ENCODE data around the gene GTF3C1. TPM values are rescaled to one million over a fixed set of nuclear protein-coding genes. Genes with fewer than 3 reads are reported as not detected.
A peak's percentile ranks its signal among the peaks of the same experiment; 100 is the strongest.

GTF3C1 gene
- polyA plus RNA-seq, 1 donor from 2014 or later, result 54.0 TPM

DNA sequence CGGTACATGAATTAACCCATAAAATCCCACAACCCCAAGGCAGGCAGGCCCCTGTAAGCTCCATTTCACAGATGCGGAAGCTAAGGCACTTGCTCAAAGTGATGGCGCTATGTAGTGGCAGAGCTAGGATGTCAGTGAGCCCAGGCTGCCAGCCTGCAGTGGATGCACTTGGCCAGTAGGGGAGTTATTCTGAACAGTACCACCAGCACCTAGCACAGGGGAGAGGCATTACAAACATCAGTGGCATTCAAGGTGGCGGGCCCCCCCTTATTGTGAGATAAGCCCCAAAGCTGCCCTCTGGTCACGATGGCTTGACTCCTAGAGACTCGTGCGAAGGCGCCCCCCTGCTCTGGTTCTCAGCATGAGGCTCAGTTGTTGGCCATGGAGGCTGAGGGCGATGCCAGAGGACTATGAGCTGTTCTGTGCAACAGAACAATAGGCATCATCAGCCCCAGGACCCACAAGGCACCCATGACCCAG lies 33.8 kb downstream of the GTF3C1 start:
- Histone ChIP-seq H3K4me3 (ENCODE audit: low read length) (no peak overlapping the region), H3K27me3 (ENCODE audit: insufficient read depth, low read depth, low read length) (no peaks in the 10 kb centered on the region), H3K79me2 (replicated peaks; ENCODE audit: insufficient read depth, low read length) (no peaks in the 10 kb centered on the region), H3F3A (ENCODE audit: insufficient read depth, low read length, poor library complexity, severe bottlenecking) (no peaks in the 10 kb centered on the region), H3K9me3 (ENCODE audit: low read length) (no peaks in the 10 kb centered on the region), H3K36me3 (ENCODE audit: insufficient read depth, low read length) (peaks cover 9% of the 10 kb centered on the region), H4K20me1 (ENCODE audit: insufficient read depth) (no peaks in the 10 kb centered on the region), H3K27ac (ENCODE audit: low read length) (no peak overlapping the region), H3K9ac (ENCODE audit: low read length) (no peak overlapping the region), H2AFZ (ENCODE audit: low read depth, low read length) (no peak overlapping the region), H3K9me2 (ENCODE audit: insufficient read depth, low read length) (no peaks in the 10 kb centered on the region), H3K4me2 (ENCODE audit: low read length) (no peak overlapping the region)
- TF ChIP-seq, protein P1, sequence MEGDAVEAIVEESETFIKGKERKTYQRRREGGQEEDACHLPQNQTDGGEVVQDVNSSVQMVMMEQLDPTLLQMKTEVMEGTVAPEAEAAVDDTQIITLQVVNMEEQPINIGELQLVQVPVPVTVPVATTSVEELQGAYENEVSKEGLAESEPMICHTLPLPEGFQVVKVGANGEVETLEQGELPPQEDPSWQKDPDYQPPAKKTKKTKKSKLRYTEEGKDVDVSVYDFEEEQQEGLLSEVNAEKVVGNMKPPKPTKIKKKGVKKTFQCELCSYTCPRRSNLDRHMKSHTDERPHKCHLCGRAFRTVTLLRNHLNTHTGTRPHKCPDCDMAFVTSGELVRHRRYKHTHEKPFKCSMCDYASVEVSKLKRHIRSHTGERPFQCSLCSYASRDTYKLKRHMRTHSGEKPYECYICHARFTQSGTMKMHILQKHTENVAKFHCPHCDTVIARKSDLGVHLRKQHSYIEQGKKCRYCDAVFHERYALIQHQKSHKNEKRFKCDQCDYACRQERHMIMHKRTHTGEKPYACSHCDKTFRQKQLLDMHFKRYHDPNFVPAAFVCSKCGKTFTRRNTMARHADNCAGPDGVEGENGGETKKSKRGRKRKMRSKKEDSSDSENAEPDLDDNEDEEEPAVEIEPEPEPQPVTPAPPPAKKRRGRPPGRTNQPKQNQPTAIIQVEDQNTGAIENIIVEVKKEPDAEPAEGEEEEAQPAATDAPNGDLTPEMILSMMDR (IDR thresholded peaks at IDR 0.05; ENCODE audit: poor library complexity, severe bottlenecking), result peak; percentile 42
- TF ChIP-seq, protein P2, sequence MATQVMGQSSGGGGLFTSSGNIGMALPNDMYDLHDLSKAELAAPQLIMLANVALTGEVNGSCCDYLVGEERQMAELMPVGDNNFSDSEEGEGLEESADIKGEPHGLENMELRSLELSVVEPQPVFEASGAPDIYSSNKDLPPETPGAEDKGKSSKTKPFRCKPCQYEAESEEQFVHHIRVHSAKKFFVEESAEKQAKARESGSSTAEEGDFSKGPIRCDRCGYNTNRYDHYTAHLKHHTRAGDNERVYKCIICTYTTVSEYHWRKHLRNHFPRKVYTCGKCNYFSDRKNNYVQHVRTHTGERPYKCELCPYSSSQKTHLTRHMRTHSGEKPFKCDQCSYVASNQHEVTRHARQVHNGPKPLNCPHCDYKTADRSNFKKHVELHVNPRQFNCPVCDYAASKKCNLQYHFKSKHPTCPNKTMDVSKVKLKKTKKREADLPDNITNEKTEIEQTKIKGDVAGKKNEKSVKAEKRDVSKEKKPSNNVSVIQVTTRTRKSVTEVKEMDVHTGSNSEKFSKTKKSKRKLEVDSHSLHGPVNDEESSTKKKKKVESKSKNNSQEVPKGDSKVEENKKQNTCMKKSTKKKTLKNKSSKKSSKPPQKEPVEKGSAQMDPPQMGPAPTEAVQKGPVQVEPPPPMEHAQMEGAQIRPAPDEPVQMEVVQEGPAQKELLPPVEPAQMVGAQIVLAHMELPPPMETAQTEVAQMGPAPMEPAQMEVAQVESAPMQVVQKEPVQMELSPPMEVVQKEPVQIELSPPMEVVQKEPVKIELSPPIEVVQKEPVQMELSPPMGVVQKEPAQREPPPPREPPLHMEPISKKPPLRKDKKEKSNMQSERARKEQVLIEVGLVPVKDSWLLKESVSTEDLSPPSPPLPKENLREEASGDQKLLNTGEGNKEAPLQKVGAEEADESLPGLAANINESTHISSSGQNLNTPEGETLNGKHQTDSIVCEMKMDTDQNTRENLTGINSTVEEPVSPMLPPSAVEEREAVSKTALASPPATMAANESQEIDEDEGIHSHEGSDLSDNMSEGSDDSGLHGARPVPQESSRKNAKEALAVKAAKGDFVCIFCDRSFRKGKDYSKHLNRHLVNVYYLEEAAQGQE (IDR thresholded peaks at IDR 0.05; ENCODE audit: borderline replicate concordance), result no peak
- no peak for TF ChIP-seq RAD21 (conservative IDR thresholded peaks at IDR 0.05)

DNA sequence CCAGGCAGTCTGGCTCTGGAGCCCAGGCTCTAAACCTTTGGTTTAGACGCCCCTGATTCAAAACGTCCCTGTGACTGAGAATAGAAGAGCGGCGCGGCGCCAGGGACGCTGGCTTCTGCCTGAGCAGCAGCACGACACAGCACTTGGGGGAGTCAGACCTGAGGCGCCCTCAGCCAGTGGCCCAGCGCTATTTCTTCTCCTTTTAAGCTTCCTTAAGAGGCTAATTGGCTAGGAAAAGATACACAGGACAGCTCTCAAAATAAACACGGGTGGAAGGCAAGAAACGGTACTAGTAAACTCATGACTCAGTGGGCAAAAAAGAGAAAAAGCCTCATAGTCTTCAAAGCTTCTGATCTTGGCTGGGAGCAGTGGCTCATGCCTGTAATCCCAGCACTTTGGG lies 34.9 kb downstream of the GTF3C1 start:
- H3K9me2 ChIP-seq (ENCODE audit: insufficient read depth, low read length), result no peaks in the 10 kb centered on the region
- no peak overlapping the region for H3K4me2 ChIP-seq (ENCODE audit: low read length)
- no peaks in the 10 kb centered on the region for H3F3A ChIP-seq (ENCODE audit: insufficient read depth, low read length, poor library complexity, severe bottlenecking)
- H4K20me1 ChIP-seq (ENCODE audit: insufficient read depth), result no peaks in the 10 kb centered on the region
- no peak overlapping the region for H2AFZ ChIP-seq (ENCODE audit: low read depth, low read length)
- no peaks in the 10 kb centered on the region for H3K9me3 ChIP-seq (ENCODE audit: low read length)
- no peak for TF ChIP-seq POLR2AphosphoS5 (IDR thresholded peaks at IDR 0.05)
- no peak for TF ChIP-seq EP300 (conservative IDR thresholded peaks at IDR 0.05; ENCODE audit: poor library complexity, severe bottlenecking)
- no peak for TF ChIP-seq RAD21 (conservative IDR thresholded peaks at IDR 0.05)
- no peak for TF ChIP-seq TAF1 (IDR thresholded peaks at IDR 0.05; ENCODE audit: low read depth)
- no peak for TF ChIP-seq EZH2 (IDR thresholded peaks at IDR 0.05; ENCODE audit: borderline replicate concordance, insufficient read depth, low read length, poor library complexity, severe bottlenecking)
- no peak for TF ChIP-seq MXI1 (conservative IDR thresholded peaks at IDR 0.05; ENCODE audit: poor library complexity, severe bottlenecking)
- TF ChIP-seq, protein P2 (IDR thresholded peaks at IDR 0.05; ENCODE audit: borderline replicate concordance), result no peak
- no peak for TF ChIP-seq SMC3 (conservative IDR thresholded peaks at IDR 0.05; ENCODE audit: poor library complexity)
- TF ChIP-seq, protein P1 (IDR thresholded peaks at IDR 0.05; ENCODE audit: poor library complexity, severe bottlenecking), result no peak
- no peaks in the 10 kb centered on the region for H3K79me2 ChIP-seq (replicated peaks; ENCODE audit: insufficient read depth, low read length)
- no peak overlapping the region for H3K27ac ChIP-seq (ENCODE audit: low read length)
- H3K27me3 ChIP-seq (ENCODE audit: insufficient read depth, low read depth, low read length), result no peaks in the 10 kb centered on the region
- H3K4me3 ChIP-seq (ENCODE audit: low read length), result no peak overlapping the region
- peaks cover 9% of the 10 kb centered on the region for H3K36me3 ChIP-seq (ENCODE audit: insufficient read depth, low read length)
- H3K9ac ChIP-seq (ENCODE audit: low read length), result no peak overlapping the region
